Transverse colon (tissue), 4 donors: ENCODE data around the gene APBA1. TPM values are rescaled to one million over a fixed set of nuclear protein-coding genes. Genes with fewer than 3 reads are reported as not detected.
"Not testable (repeated sequence)": the region's sequence is repeated elsewhere in the genome, so short reads cannot be mapped to it uniquely, and the experiment has no call there.

ENCODE experiments used
- DNase-seq: peaks from one replicate; pipeline ENCODE4 v3.0.0-alpha.2; 2019
- H3K27ac ChIP-seq, 4 donors: fragments of 200-600 bp; sonication (generic); 2 replicates each; pipeline ENCODE4 v1.5.1; 2016 to 2018; ENCODE audit warnings: inconsistent platforms in 4 of 4
- H3K27me3 ChIP-seq: fragments of 200-600 bp; sonication (generic); 2 replicates; pipeline ENCODE4 v1.5.1; 2017; ENCODE audit warnings: inconsistent platforms
- H3K36me3 ChIP-seq, 4 donors: fragments of 200-600 bp; sonication (generic); 2 replicates each; pipeline ENCODE4 v1.5.1; 2017 to 2019; ENCODE audit warnings: inconsistent platforms in 4 of 4
- H3K4me1 ChIP-seq, 4 donors: fragments of 200-600 bp; sonication (generic); 2 replicates each; pipeline ENCODE4 v1.5.1; 2017 to 2020; ENCODE audit warnings: inconsistent platforms in 4 of 4
- H3K4me3 ChIP-seq, 4 donors: fragments of 200-600 bp; sonication (generic); 1 replicate in 1 of 4; 2 replicates in 3 of 4; pipeline versions ENCODE4 v1.5.1 to v1.6.1; 2017 to 2019; ENCODE audit warnings: inconsistent platforms in 4 of 4
- H3K9me3 ChIP-seq, 2 donors: fragments of 200-600 bp; sonication (generic); 2 replicates each; pipeline ENCODE4 v1.5.1; 2017 to 2019; ENCODE audit warnings: inconsistent platforms in 2 of 2
- EP300 ChIP-seq: sonication (generic); formaldehyde crosslinking; IDR thresholded peaks from one replicate; pipeline ENCODE4 v1.6.1; 2017; ENCODE audit warnings: antibody characterized with exemption, low read depth
- POLR2A ChIP-seq: fragments of 450-650 bp; IDR thresholded peaks from one replicate; pipeline ENCODE4 v1.6.1; 2016; ENCODE audit warnings: antibody characterized with exemption, mild to moderate bottlenecking, moderate library complexity
- POLR2AphosphoS5 ChIP-seq, 3 donors: sonication (generic); formaldehyde crosslinking; IDR thresholded peaks; one replicate each; pipeline ENCODE4 v1.6.1; 2016; ENCODE audit warnings: antibody characterized with exemption in 3 of 3
- WGBS, 2 donors: methylation state at CpG; one replicate each; pipeline ENCODE4 v1.1.5; 2018; ENCODE audit warnings: low coverage in 1 of 2; 5-methylcytosine and 5-hydroxymethylcytosine counted together
- in situ Hi-C, 4 donors: fragments of 200-750 bp; cut with MboI; loops; one replicate each; pipeline versions ENCODE4 v1.15.0 to v1.15.1; 2017; ENCODE audit warnings: low sequenced_read_pairs in 3 of 4, low pct_ligation_motif_present in 1 of 4, low pct_unique_long_range_greater_than_20kb in 1 of 4
- intact Hi-C: fragments of 100-400 bp; cut with DNase I; formaldehyde crosslinking; loops from one replicate; pipeline ENCODE4 v1.15.1; 2023; ENCODE audit warnings: low total_unique reads
- total RNA-seq, 4 donors: library from RNA; depleted of rRNA; stranded (reverse); fragments of >200 nt; gene quantifications; one replicate each; pipeline ENCODE4 v1.1.0, GENCODE V29; 2016
- TF ChIP-seq, protein P1 (sequence below), 5 experiments: fragments of 200-600 bp in 3 of 5; fragments of 450-650 bp in 2 of 5; sonication (generic) in 3 of 5; IDR thresholded peaks; 1 replicate in 2 of 5; 2 replicates in 3 of 5; pipeline ENCODE4 v1.5.1; 2016 to 2017; ENCODE audit warnings: antibody characterized with exemption in 5 of 5, inconsistent platforms in 3 of 5, mild to moderate bottlenecking in 2 of 5, moderate library complexity in 1 of 5

APBA1 gene
- total RNA-seq, 4 donors from 2014 or later = 7.6 to 11.6 (median 10.2) TPM

DNA sequence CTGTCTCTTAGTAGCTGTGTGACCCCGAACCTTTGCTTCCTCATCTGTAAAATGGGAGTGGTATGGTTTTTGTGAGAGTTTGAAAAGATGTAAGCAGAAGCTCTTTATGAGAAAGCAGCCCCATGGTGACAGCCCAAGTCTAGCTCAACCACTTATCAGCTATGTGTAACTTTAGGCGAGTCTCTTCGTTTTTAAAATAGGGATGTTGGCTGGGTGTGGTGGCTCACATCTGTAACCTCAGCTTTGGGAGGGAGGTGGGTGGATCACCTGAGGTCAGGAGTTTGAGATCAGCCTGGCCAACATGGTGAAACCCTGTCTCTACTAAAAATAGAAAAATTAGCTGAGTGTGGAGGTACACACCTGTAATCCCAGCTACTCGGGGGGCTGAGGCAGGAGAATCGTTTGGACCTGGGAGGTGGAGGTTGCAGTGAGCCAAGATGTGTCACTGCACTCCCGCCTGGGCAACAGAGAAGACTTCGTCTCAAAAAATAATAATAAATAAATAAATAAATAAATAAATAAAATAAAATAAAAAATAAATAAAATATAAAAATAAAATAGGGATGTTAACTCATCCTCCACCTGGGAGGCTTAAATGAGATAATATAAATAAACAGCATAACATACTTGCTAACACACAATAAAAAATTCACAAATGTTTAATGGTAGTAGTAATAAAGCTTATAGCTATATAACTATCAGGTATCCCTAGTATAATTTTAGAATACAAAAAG is 71.7 kb downstream of the APBA1 start:
- no peak overlapping the region for H3K4me3 ChIP-seq
- DNase-seq = no peak
- no peaks in the 10 kb centered on the region for H3K4me1 ChIP-seq
- no peak for TF ChIP-seq POLR2AphosphoS5 (IDR thresholded peaks at IDR 0.05)
- no peak for TF ChIP-seq POLR2A
- no peak for TF ChIP-seq EP300
- TF ChIP-seq, protein P1, sequence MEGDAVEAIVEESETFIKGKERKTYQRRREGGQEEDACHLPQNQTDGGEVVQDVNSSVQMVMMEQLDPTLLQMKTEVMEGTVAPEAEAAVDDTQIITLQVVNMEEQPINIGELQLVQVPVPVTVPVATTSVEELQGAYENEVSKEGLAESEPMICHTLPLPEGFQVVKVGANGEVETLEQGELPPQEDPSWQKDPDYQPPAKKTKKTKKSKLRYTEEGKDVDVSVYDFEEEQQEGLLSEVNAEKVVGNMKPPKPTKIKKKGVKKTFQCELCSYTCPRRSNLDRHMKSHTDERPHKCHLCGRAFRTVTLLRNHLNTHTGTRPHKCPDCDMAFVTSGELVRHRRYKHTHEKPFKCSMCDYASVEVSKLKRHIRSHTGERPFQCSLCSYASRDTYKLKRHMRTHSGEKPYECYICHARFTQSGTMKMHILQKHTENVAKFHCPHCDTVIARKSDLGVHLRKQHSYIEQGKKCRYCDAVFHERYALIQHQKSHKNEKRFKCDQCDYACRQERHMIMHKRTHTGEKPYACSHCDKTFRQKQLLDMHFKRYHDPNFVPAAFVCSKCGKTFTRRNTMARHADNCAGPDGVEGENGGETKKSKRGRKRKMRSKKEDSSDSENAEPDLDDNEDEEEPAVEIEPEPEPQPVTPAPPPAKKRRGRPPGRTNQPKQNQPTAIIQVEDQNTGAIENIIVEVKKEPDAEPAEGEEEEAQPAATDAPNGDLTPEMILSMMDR (IDR thresholded peaks at IDR 0.05) = no peak
- H3K27ac ChIP-seq = no peak overlapping the region
- H3K36me3 ChIP-seq = no peaks in the 10 kb centered on the region
- H3K27me3 ChIP-seq = no peaks in the 10 kb centered on the region
- 81 to 84% methylated on average over 7 of the region's 7 CpGs for WGBS, 2 donors
- intact Hi-C loops (no loop called here), in situ Hi-C loops (no loop called here)
- no peaks in the 10 kb centered on the region for H3K9me3 ChIP-seq

GRCh38 chr9:69599232-69599971 is 72.8 kb downstream of the APBA1 start:
- H3K9me3 ChIP-seq = no peaks in the 10 kb centered on the region
- no peaks in the 10 kb centered on the region for H3K36me3 ChIP-seq
- in situ Hi-C loops = no loop called here
- no peak for DNase-seq
- WGBS, 2 donors = 60 to 75% methylated on average over 7 to 8 of the region's 8 CpGs
- no peaks in the 10 kb centered on the region for H3K4me1 ChIP-seq
- no peak overlapping the region for H3K27ac ChIP-seq
- H3K27me3 ChIP-seq = no peaks in the 10 kb centered on the region
- intact Hi-C loops = no loop called here
- TF ChIP-seq POLR2AphosphoS5 (IDR thresholded peaks at IDR 0.05) (no peak), POLR2A (no peak), EP300 (no peak)
- TF ChIP-seq, protein P1 (IDR thresholded peaks at IDR 0.05) = no peak
- no peak overlapping the region for H3K4me3 ChIP-seq

DNA sequence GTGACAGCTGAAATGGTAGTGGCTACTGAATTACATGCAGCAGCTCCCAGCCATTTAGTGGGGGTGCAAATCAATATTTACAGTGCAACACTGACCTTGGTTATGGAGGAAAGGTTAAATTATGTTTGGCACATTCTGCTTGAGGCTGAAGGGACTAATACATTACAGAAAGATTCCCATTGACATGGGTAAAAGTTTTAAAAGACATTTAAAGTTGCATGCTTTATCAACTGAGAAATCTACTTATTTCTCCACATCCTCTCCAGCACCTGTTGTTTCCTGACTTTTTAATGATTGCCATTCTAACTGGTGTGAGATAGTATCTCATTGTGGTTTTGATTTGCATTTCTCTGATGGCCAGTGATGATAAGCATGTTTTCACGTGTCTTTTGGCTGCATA is 75.3 kb downstream of the APBA1 start:
- H3K27me3 ChIP-seq, H3K27ac ChIP-seq, in situ Hi-C loops, H3K4me3 ChIP-seq, H3K9me3 ChIP-seq, H3K36me3 ChIP-seq, DNase-seq, H3K4me1 ChIP-seq, intact Hi-C loops: not testable (repeated sequence)
- WGBS, 2 donors = 31 to 43% methylated on average over 1 of the region's 1 CpG

DNA sequence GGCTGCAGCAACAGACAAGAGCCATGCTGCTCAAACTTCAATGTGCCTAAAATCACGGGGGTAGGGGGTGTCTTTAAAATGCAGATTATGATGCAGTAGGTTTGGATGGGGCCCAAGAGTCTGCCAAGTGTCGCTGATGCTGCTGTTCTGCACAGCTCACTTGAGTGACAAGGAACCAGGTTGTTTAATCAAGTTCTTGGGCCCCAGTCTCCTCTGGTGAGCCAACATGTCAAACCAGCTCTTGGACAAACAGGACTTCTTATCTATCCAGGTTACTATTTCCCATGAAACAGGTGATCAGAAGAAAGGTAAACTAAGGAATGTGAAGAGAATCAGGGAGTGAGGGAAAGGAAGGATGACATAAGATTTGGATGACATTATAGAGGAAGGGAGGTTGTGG is 78.0 kb downstream of the APBA1 start:
- Histone ChIP-seq H3K27ac (no peak overlapping the region), H3K27me3 (no peaks in the 10 kb centered on the region), H3K9me3 (no peaks in the 10 kb centered on the region), H3K4me1 (no peaks in the 10 kb centered on the region), H3K36me3 (no peaks in the 10 kb centered on the region), H3K4me3 (no peak overlapping the region)
- TF ChIP-seq POLR2A (no peak), EP300 (no peak), POLR2AphosphoS5 (IDR thresholded peaks at IDR 0.05) (no peak)
- TF ChIP-seq, protein P1 (IDR thresholded peaks at IDR 0.05) = no peak
- WGBS, 2 donors = 31% methylated on average over 2 of the region's 2 CpGs; no CpG with 5 or more reads in 1 of the 2 donors
- intact Hi-C loops = no loop called here
- in situ Hi-C loops = no loop called here
- no peak for DNase-seq
